ENCODE data around the gene HIF1AN.

GRCh38 chr10:100586959-100587358, 51.2 kb downstream of the HIF1AN start:
- TF ChIP-seq CTCF (IDR thresholded peaks at IDR 0.05; ENCODE audit: control extremely low read depth in 1 of 3, insufficient read depth in 1 of 3, low read depth in 1 of 3, low read length in 3 of 3): peak in 1 of 3 experiments; percentile 12; a peak in 1 of 4 replicates
- no peak for TF ChIP-seq POLR2A (IDR thresholded peaks at IDR 0.05; ENCODE audit: control extremely low read depth in 1 of 2, low read depth in 2 of 2, low read length in 2 of 2)
- TF ChIP-seq JUND (IDR thresholded peaks at IDR 0.05; ENCODE audit: low read length): no peak
- TF ChIP-seq CTBP2 (IDR thresholded peaks at IDR 0.05; ENCODE audit: borderline replicate concordance, insufficient read depth, insufficient read length, low read length): no peak
- no peak for TF ChIP-seq YY1 (IDR thresholded peaks at IDR 0.05; ENCODE audit: low read depth, low read length)
- TF ChIP-seq SIN3A (conservative IDR thresholded peaks at IDR 0.05 in 1 of 2, IDR thresholded peaks at IDR 0.05 in 1 of 2; ENCODE audit: low read depth in 1 of 2, low read length in 2 of 2): no peak
- no peak for TF ChIP-seq PHF8 (conservative IDR thresholded peaks at IDR 0.05; ENCODE audit: low read depth, low read length)
- no peak for TF ChIP-seq HDAC6 (IDR thresholded peaks at IDR 0.05; ENCODE audit: low read depth, low read length)
- no peak for TF ChIP-seq CEBPB (IDR thresholded peaks at IDR 0.05; ENCODE audit: low read depth, low read length)
- TF ChIP-seq, protein P1, sequence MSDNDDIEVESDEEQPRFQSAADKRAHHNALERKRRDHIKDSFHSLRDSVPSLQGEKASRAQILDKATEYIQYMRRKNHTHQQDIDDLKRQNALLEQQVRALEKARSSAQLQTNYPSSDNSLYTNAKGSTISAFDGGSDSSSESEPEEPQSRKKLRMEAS (IDR thresholded peaks at IDR 0.05): no peak
- no peak for TF ChIP-seq EZH2 (IDR thresholded peaks at IDR 0.05; ENCODE audit: low read depth, low read length, severe bottlenecking)

Measured in H1 (cell line).